HepG2 (cell line): ENCODE data around the gene SLC9B2. TPM values are rescaled to one million over a fixed set of nuclear protein-coding genes. Genes with fewer than 3 reads are reported as not detected.

Experiments
- ATAC-seq: fragments of 200-7000 bp; cut with Tn5 transposase; 3 replicates; pipeline ENCODE4 v1.9.1; 2020; ENCODE audit warnings: mild to moderate bottlenecking, moderate library complexity
- BruUV-seq: library from RNA; stranded (reverse); fragments of 400-500 nt; replicated peaks from 2 replicates; lab custom pipeline; 2021; lab: Mats Ljungman, UMichigan
- CTCF ChIA-PET: fragments of 300-600 bp; formaldehyde crosslinking; extraction: SDS; loops from one replicate; lab custom pipeline; 2021; ENCODE audit warnings: low total read pairs, inconsistent platforms, low intra/inter-chr PET ratio; lab: Yijun Ruan, JAX
- POLR2A ChIA-PET: fragments of 350-600 bp; sonication (Branson Sonifier 250); formaldehyde crosslinking; loops from one replicate; lab custom pipeline; 2020; ENCODE audit warnings: antibody characterized with exemption, inconsistent platforms; lab: Yijun Ruan, JAX
- DNase-seq: peaks from one replicate; pipeline ENCODE4 v3.0.0-alpha.2; 2015; ENCODE audit warnings: low spot score
- FAIRE-seq: peaks from 3 replicates; lab custom pipeline; 2011; peaks lifted over from hg19 to GRCh38; lab: Jason Lieb, UNC
- H2AFZ ChIP-seq: one replicate; pipeline ENCODE4 v1.6.1; 2011; ENCODE audit warnings: low read length, inconsistent platforms
- H3K27ac ChIP-seq: fragments of 300-600 bp; 3 replicates; pipeline ENCODE4 v1.8.0; 2011; ENCODE audit warnings: mixed run types, mild to moderate bottlenecking, mixed read lengths, low read length, inconsistent platforms; ENCODE audit not compliant: insufficient read depth; ENCODE audit errors: extremely low read length
- H3K27me3 ChIP-seq, 2 experiments: fragments of 200-600 bp in 1 of 2; 2 replicates in 1 of 2; 3 replicates in 1 of 2; pipeline versions ENCODE4 v1.6.0 to v1.8.0; 2011; ENCODE audit warnings: low read length in 2 of 2, mild to moderate bottlenecking in 2 of 2, moderate library complexity in 2 of 2, inconsistent platforms in 1 of 2; ENCODE audit not compliant: insufficient read depth in 2 of 2, control insufficient read depth in 1 of 2
- H3K36me3 ChIP-seq, 2 experiments: fragments of 200-600 bp in 1 of 2; replicated peaks in 1 of 2; 2 replicates in 1 of 2; 3 replicates in 1 of 2; pipeline versions ENCODE4 v1.5.1 to v1.8.0; 2011; ENCODE audit warnings: low read length in 2 of 2, inconsistent platforms in 1 of 2; ENCODE audit not compliant: insufficient read depth in 2 of 2, control insufficient read depth in 1 of 2
- H3K4me1 ChIP-seq: 2 replicates; pipeline ENCODE4 v1.5.1; 2012; ENCODE audit warnings: low read length, inconsistent platforms; ENCODE audit not compliant: insufficient read depth
- H3K4me2 ChIP-seq: 2 replicates; pipeline ENCODE4 v1.6.0; 2011; ENCODE audit warnings: low read depth, low read length, inconsistent platforms
- H3K4me3 ChIP-seq, 3 experiments: fragments of 200-600 bp in 1 of 3; sonication (generic), shearing (Covaris generic) in 1 of 3; replicated peaks in 1 of 3; 2 replicates each; pipeline ENCODE4 v1.5.1; 2011 to 2016; ENCODE audit warnings: low read length in 3 of 3, inconsistent platforms in 2 of 3, low read depth in 2 of 3, mild to moderate bottlenecking in 2 of 3, control low read depth in 1 of 3, mixed read lengths in 1 of 3; ENCODE audit not compliant: insufficient read depth in 1 of 3
- H3K79me2 ChIP-seq: one replicate; pipeline ENCODE4 v1.6.1; 2011; ENCODE audit warnings: low read length, inconsistent platforms; ENCODE audit not compliant: insufficient read depth
- H3K9ac ChIP-seq: 2 replicates; pipeline ENCODE4 v1.6.0; 2011; ENCODE audit warnings: mild to moderate bottlenecking, low read depth, low read length, inconsistent platforms; ENCODE audit not compliant: insufficient read depth
- H3K9me3 ChIP-seq: 2 replicates; pipeline ENCODE4 v1.5.1; 2012; ENCODE audit warnings: mild to moderate bottlenecking, low read length
- H4K20me1 ChIP-seq: 2 replicates; pipeline ENCODE4 v1.6.0; 2011; ENCODE audit warnings: inconsistent platforms, mild to moderate bottlenecking, low read length, moderate library complexity; ENCODE audit not compliant: insufficient read depth
- CEBPB ChIP-seq: IDR thresholded peaks from 2 replicates; pipeline ENCODE4 v1.6.1; 2011; ENCODE audit warnings: low read depth, low read length, improper control_type of control experiment, borderline replicate concordance
- CEBPG ChIP-seq: IDR thresholded peaks from 2 replicates; pipeline ENCODE4 v1.6.1; 2016
- FOSL2 ChIP-seq: sonication (generic); formaldehyde crosslinking; IDR thresholded peaks from 2 replicates; pipeline ENCODE4 v1.4.0; 2020; ENCODE audit warnings: missing genetic modification reagents
- GATAD2A ChIP-seq: IDR thresholded peaks from 2 replicates; pipeline ENCODE4 v1.6.1; 2016
- MAFF ChIP-seq: IDR thresholded peaks from 2 replicates; pipeline ENCODE4 v1.6.1; 2011; ENCODE audit warnings: low read depth, low read length, improper control_type of control experiment
- NFKB2 ChIP-seq: sonication (generic); formaldehyde crosslinking; IDR thresholded peaks from 2 replicates; pipeline ENCODE4 v1.4.0; 2020; ENCODE audit warnings: missing genetic modification reagents, borderline replicate concordance
- POLR2AphosphoS5 ChIP-seq: IDR thresholded peaks from 2 replicates; pipeline ENCODE4 v1.6.1; 2012; ENCODE audit warnings: low read depth, low read length
- YY1 ChIP-seq: IDR thresholded peaks from 2 replicates; pipeline ENCODE4 v1.6.1; 2011; ENCODE audit warnings: low read length, low read depth, moderate library complexity, mild to moderate bottlenecking; ENCODE audit not compliant: insufficient read depth, insufficient replicate concordance
- WGBS: methylation state at CpG from one replicate; pipeline ENCODE4 v1.1.6; 2017; ENCODE audit warnings: low lambda C conversion rate; 5-methylcytosine and 5-hydroxymethylcytosine counted together
- in situ Hi-C: cut with HindIII; loops from 2 replicates; pipeline ENCODE4 v1.10.0; 2017; ENCODE audit warnings: low pct_unique_long_range_greater_than_20kb; ENCODE audit not compliant: extremely low pct_ligation_motif_present
- intact Hi-C: fragments of 100-400 bp; cut with micrococcal nuclease; formaldehyde crosslinking; loops from one replicate; pipeline ENCODE4 v1.10.0; 2022; ENCODE audit not compliant: unreplicated experiment
- polyA plus RNA-seq, 8 experiments: library from polyadenylated mRNA; depleted of rRNA in 3 of 8; stranded (reverse) in 7 of 8; unstranded in 1 of 8; fragments of >200 nt; fragmentation: Illumina TruSeq in 4 of 8; extraction: Trizol in 4 of 8; gene quantifications; 2 replicates each; pipeline versions ENCODE4 v1.2.1 to v1.2.3, GENCODE V29; 2011 to 2016; ENCODE audit warnings: low read depth in 4 of 8, missing spikeins in 1 of 8, mixed read lengths in 1 of 8; ENCODE audit not compliant: insufficient read depth in 1 of 8
- total RNA-seq, 5 experiments: library from RNA; depleted of rRNA; stranded (reverse); fragments of >200 nt; fragmentation: Illumina TruSeq; extraction: Trizol; gene quantifications; 2 replicates each; pipeline ENCODE4 v1.2.3, GENCODE V29; 2016; ENCODE audit warnings: low read depth in 1 of 5
- TF ChIP-seq, protein P1 (sequence below): IDR thresholded peaks from 2 replicates; pipeline ENCODE4 v1.6.1; 2018; ENCODE audit warnings: missing genetic modification reagents, mild to moderate bottlenecking, missing compliant biosample characterization

Gene SLC9B2
- total and polyA plus RNA-seq, 2 of the 13 experiments (the other 11 are each of a cell fraction or from before 2014, with no cell fraction given) = 23.5 to 38.5 TPM

DNA sequence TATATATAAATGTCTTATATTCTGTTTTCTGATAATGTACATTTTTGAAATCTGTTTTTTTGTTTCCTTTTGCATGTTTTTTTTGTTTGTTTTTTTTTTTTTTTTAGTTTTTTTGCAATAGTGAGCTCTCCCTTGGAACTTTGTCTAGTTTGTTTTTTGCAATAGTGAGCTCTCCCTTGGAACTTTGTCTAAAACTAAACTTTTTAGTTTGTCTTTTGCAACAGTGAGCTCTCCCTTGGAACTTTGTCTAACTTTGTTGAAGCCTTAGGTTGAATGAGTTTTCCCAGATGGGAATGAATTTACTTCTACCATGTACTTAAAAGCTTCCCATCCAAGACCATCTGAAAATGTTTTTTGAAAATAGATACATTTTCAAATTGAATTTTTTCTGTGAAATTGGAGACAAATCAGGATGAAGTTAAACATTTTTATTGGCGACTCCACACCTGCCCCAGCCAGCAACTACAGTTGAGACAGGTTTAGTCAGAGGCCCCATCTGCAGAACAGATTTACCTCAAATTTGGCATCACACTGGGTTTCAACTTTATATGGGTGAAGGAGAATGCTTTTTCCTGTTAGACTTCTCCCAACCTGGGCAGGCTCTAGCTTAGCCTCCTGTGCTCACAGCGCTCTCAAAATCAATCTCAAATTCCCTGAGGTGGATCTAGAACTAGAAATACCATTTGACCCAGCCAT is 16.0 kb downstream of the SLC9B2 start:
- H3K9ac ChIP-seq = no peak overlapping the region
- ChIA-PET CTCF (no interaction called here), POLR2A (interaction anchor here (0.6 kb wide), 1 partner anchor 14 kb away, joined by 3 read pairs; no protein-coding TSS in a partner anchor)
- no peak for ATAC-seq
- H3K27me3 ChIP-seq = no peaks in the 10 kb centered on the region
- no peaks in the 10 kb centered on the region for H4K20me1 ChIP-seq
- H3K9me3 ChIP-seq = no peaks in the 10 kb centered on the region
- no peaks in the 10 kb centered on the region for H3K4me1 ChIP-seq
- H3K4me2 ChIP-seq = no peak overlapping the region
- no peaks in the 10 kb centered on the region for H3K79me2 ChIP-seq
- H3K36me3 ChIP-seq = peaks cover 3 to 10% of the 10 kb centered on the region in 2 experiments; a peak in 4 of 5 replicates
- H2AFZ ChIP-seq = no peak overlapping the region
- DNase-seq = no peak
- in situ Hi-C loops (no loop called here), intact Hi-C loops (no loop called here)
- H3K4me3 ChIP-seq = no peak overlapping the region
- TF ChIP-seq MAFF (no peak), POLR2AphosphoS5 (no peak), NFKB2 (CRISPR knock-in tag) (no peak)
- TF ChIP-seq, protein P1, sequence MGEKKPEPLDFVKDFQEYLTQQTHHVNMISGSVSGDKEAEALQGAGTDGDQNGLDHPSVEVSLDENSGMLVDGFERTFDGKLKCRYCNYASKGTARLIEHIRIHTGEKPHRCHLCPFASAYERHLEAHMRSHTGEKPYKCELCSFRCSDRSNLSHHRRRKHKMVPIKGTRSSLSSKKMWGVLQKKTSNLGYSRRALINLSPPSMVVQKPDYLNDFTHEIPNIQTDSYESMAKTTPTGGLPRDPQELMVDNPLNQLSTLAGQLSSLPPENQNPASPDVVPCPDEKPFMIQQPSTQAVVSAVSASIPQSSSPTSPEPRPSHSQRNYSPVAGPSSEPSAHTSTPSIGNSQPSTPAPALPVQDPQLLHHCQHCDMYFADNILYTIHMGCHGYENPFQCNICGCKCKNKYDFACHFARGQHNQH (CRISPR knock-in tag) = no peak
- BruUV-seq = no TSS peak
- no peak overlapping the region for H3K27ac ChIP-seq
- 93% methylated on average over 2 of the region's 2 CpGs for WGBS
- FAIRE-seq = no peak

DNA sequence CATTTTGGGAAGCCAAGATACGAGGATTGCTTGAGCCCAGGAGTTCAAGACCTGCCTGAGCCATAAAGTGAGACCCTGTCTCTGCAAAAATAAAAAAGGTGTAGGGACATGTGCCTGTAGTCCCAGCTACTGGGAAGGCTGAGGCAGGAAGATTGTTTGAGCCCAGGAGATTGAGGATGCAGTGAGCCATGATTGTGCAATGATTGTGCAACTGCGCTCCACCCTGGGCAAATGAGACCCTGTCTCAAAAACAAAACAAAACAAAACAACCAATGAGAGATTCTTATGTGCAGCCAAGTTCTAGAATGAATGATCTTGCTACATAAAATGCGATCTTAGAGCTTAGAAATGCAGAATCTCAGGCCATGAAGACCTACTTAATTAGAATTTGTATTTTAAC is 22.5 kb downstream of the SLC9B2 start:
- H3K9ac ChIP-seq = no peak overlapping the region
- no peak overlapping the region for H3K4me3 ChIP-seq
- H3K4me2 ChIP-seq = no peak overlapping the region
- ATAC-seq = no peak; the same call in 2 of the 3 replicates
- H3K27ac ChIP-seq = no peak overlapping the region
- intact Hi-C loops = no loop called here
- H3K27me3 ChIP-seq = no peaks in the 10 kb centered on the region
- no peaks in the 10 kb centered on the region for H3K9me3 ChIP-seq
- POLR2A ChIA-PET = no interaction called here
- 95% methylated on average over 3 of the region's 3 CpGs for WGBS
- no peaks in the 10 kb centered on the region for H4K20me1 ChIP-seq
- no peaks in the 10 kb centered on the region for H3K4me1 ChIP-seq
- TF ChIP-seq YY1 = no peak
- TF ChIP-seq FOSL2 = 0 out of 2 replicates have a peak, but pooled peaks have one; percentile 8
- TF ChIP-seq CEBPG (CRISPR knock-in tag) = peak; percentile 93
- TF ChIP-seq GATAD2A (CRISPR knock-in tag) = 0 out of 2 replicates have a peak, but pooled peaks have one; percentile 16
- TF ChIP-seq CEBPB = peak; percentile 94
- TF ChIP-seq, all 625 proteins: peak for 4
- CTCF ChIA-PET = no interaction called here
- in situ Hi-C loops = no loop called here
- no TSS peak for BruUV-seq
- no peak for FAIRE-seq
- H3K36me3 ChIP-seq = peaks cover under 1 to 17% of the 10 kb centered on the region in 2 experiments; a peak in 4 of 5 replicates
- peak; percentile 4 for DNase-seq
- no peak overlapping the region for H2AFZ ChIP-seq
- no peaks in the 10 kb centered on the region for H3K79me2 ChIP-seq
